Keratinocyte (primary cell): Measurements from ENCODE around the gene ITIH4. TPM values are rescaled to one million over a fixed set of nuclear protein-coding genes. Genes with fewer than 3 reads are reported as not detected.

Experiments used
- DNase-seq: peaks from one replicate; pipeline ENCODE4 v3.0.0-alpha.2; 2011; ENCODE audit warnings: low read depth, missing footprints, low spot score
- FAIRE-seq: peaks from 2 replicates; lab custom pipeline; 2011; peaks lifted over from hg19 to GRCh38; lab: Jason Lieb, UNC
- H2AFZ ChIP-seq: 2 replicates; pipeline ENCODE4 v1.6.0; 2012; ENCODE audit warnings: low read length, control low read depth, inconsistent platforms; ENCODE audit not compliant: control insufficient read depth
- H3K27ac ChIP-seq: 2 replicates; pipeline ENCODE4 v1.5.1; 2011; ENCODE audit warnings: low read length; ENCODE audit not compliant: control insufficient read depth, insufficient read depth
- H3K27me3 ChIP-seq: 3 replicates; pipeline ENCODE4 v1.6.0; 2011; ENCODE audit warnings: low read length; ENCODE audit not compliant: control insufficient read depth, insufficient read depth; ENCODE audit errors: extremely low read depth
- H3K36me3 ChIP-seq, 2 experiments: 2 replicates in 1 of 2; 3 replicates in 1 of 2; pipeline ENCODE4 v1.5.1; 2011; ENCODE audit warnings: low read length in 2 of 2, mild to moderate bottlenecking in 1 of 2; ENCODE audit not compliant: control insufficient read depth in 2 of 2, insufficient read depth in 2 of 2; ENCODE audit errors: extremely low read depth in 1 of 2
- H3K4me1 ChIP-seq: 3 replicates; pipeline ENCODE4 v1.5.1; 2011; ENCODE audit warnings: low read length; ENCODE audit not compliant: control insufficient read depth, insufficient read depth; ENCODE audit errors: extremely low read depth
- H3K4me2 ChIP-seq: 3 replicates; pipeline ENCODE4 v1.6.0; 2011; ENCODE audit warnings: low read depth, low read length; ENCODE audit not compliant: control insufficient read depth, insufficient read depth; ENCODE audit errors: extremely low read depth
- H3K4me3 ChIP-seq, 3 experiments: fragments of 200-600 bp in 1 of 3; sonication (generic) in 1 of 3; 2 replicates in 2 of 3; 3 replicates in 1 of 3; pipeline ENCODE4 v1.5.1; 2011 to 2016; ENCODE audit warnings: low read length in 3 of 3, mild to moderate bottlenecking in 3 of 3, control low read depth in 2 of 3, inconsistent platforms in 1 of 3, low read depth in 1 of 3, mixed read lengths in 1 of 3, mixed run types in 1 of 3, moderate library complexity in 1 of 3; ENCODE audit not compliant: control insufficient read depth in 2 of 3, insufficient read depth in 2 of 3; ENCODE audit errors: extremely low read depth in 1 of 3
- H3K79me2 ChIP-seq: 2 replicates; pipeline ENCODE4 v1.6.0; 2012; ENCODE audit warnings: low read length; ENCODE audit not compliant: control insufficient read depth, insufficient read depth
- H3K9ac ChIP-seq: 3 replicates; pipeline ENCODE4 v1.6.0; 2011; ENCODE audit warnings: low read length; ENCODE audit not compliant: control insufficient read depth, insufficient read depth; ENCODE audit errors: extremely low read depth
- H3K9me1 ChIP-seq: 3 replicates; pipeline ENCODE4 v1.6.0; 2011; ENCODE audit warnings: low read length; ENCODE audit not compliant: control insufficient read depth, insufficient read depth; ENCODE audit errors: extremely low read depth
- H3K9me3 ChIP-seq: 2 replicates; pipeline ENCODE4 v1.5.1; 2012; ENCODE audit warnings: low read depth, low read length; ENCODE audit not compliant: control insufficient read depth
- H4K20me1 ChIP-seq: 3 replicates; pipeline ENCODE4 v1.6.0; 2011; ENCODE audit warnings: low read length; ENCODE audit not compliant: control insufficient read depth, insufficient read depth; ENCODE audit errors: extremely low read depth
- CTCF ChIP-seq, 3 experiments: IDR thresholded peaks in 1 of 3; conservative IDR thresholded peaks in 1 of 3; optimal IDR thresholded peaks in 1 of 3; 2 replicates in 2 of 3; 3 replicates in 1 of 3; pipeline versions ENCODE3 to v1.5.1; 2011; ENCODE audit warnings: low read length in 3 of 3, mild to moderate bottlenecking in 3 of 3, moderate library complexity in 2 of 3, control low read depth in 1 of 3, inconsistent platforms in 1 of 3; ENCODE audit not compliant: insufficient read depth in 2 of 3; ENCODE audit errors: extremely low read depth in 1 of 3
- EZH2 ChIP-seq: IDR thresholded peaks from one replicate; pipeline ENCODE4 v1.6.1; 2012; ENCODE audit warnings: inconsistent platforms, mild to moderate bottlenecking, low read length, moderate library complexity
- dilution Hi-C: fragments of 300-500 bp; cut with MboI; formaldehyde crosslinking; loops from one replicate; pipeline ENCODE4 v1.7.0; 2020; ENCODE audit warnings: low sequenced_read_pairs; ENCODE audit not compliant: extremely low pct_ligation_motif_present
- polyA plus RNA-seq, 5 experiments: library from polyadenylated mRNA; depleted of rRNA in 3 of 5; stranded (reverse) in 3 of 5; stranded (forward) in 1 of 5; unstranded in 1 of 5; fragments of >200 nt; gene quantifications; 1 replicate in 1 of 5; 2 replicates in 3 of 5; 3 replicates in 1 of 5; pipeline versions ENCODE4 v1.2.1 to v1.2.3, GENCODE V29; 2011 to 2012; ENCODE audit warnings: missing spikeins in 2 of 5, low read depth in 1 of 5, low replicate concordance in 1 of 5

The ITIH4 gene
- polyA plus RNA-seq, 1 donor (not counting 4 experiments of a cell fraction or from before 2014, with no cell fraction given), result 1.4 TPM

DNA sequence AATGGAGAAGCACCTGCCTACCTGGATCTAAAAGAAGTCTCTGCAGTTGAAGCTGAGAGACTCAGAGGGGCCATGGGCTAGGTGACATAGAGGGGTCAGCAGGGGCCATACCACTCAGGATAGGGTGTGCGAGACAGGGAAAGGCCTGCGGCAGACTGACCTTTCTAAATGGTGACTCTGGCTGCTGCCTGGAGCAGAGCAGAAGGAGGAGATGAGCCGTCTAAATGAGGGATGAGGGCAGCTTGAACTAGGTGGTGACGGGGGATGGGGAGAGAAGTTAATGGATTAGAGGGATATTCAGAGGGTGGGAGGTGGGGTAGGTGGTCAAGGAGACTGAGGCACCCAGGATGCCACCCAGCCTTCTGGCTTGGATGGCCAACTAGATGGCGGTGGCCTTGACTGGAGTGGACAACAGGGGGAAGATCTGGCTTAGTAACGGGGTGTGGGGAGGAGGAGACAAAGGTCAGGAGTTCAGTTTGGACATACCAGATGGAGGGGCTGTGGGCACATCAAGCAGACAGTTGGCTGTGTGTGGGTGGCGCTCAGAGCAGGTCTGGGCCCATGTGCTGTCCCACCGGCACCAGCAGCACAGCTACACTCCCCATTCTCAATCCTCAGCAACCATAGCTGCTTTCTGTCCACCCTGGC, 56.3 kb downstream of the ITIH4 start:
- FAIRE-seq (no peak), DNase-seq (no peak)
- no peaks in the 10 kb centered on the region for H3K9me1 ChIP-seq
- H3K9ac ChIP-seq, result no peak overlapping the region
- peaks cover 13% of the 10 kb centered on the region for H3K79me2 ChIP-seq
- no peaks in the 10 kb centered on the region for H4K20me1 ChIP-seq
- peaks cover 11% of the 10 kb centered on the region for H3K4me1 ChIP-seq
- no peak overlapping the region for H2AFZ ChIP-seq
- no peak overlapping the region for H3K4me3 ChIP-seq
- no peaks in the 10 kb centered on the region for H3K9me3 ChIP-seq
- H3K4me2 ChIP-seq, result no peak overlapping the region
- H3K36me3 ChIP-seq, result no peaks in the 10 kb centered on the region
- no peaks in the 10 kb centered on the region for H3K27me3 ChIP-seq
- TF ChIP-seq EZH2 (no peak), CTCF (optimal IDR thresholded peaks at IDR 0.05 in 1 of 3, IDR thresholded peaks at IDR 0.05 in 1 of 3, conservative IDR thresholded peaks at IDR 0.05 in 1 of 3; ENCODE audit: extremely low read depth in 1 of 3, insufficient read depth in 2 of 3, low read length in 3 of 3) (no peak)
- dilution Hi-C loops, result no loop called here
- H3K27ac ChIP-seq, result no peak overlapping the region

DNA sequence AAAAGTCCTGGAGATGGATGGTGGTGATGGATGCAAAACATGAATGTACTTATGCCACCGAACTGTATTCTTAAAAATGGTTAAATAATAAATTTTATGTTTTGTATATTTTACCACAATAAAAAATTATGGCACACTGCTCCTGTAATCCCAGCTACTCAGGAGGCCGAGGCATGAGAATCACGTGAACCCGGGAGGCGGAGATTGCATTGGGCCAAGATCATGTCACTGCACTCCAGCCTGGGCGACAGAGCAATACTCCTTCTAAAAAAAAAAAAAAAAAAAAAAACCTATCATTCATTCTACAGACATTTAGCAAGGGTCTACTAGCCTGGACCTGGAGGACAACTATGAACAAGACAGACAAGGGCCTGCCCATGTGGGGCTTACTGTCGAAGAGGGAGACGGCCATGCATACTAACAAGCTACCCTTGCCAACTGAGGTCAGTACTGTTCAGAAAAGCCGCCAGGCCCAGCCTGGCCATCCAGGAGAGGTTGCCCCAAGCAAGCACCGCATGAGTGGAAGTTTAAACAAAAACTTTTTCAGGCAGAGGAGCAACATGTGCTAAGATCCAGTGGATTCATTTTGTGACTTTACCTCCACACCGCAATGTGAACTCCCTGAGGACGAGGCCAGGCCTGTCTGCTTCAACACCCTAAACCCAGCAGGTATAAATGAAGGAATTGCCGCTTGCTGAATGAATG, 57.0 kb downstream of the ITIH4 start:
- no peak for DNase-seq
- Histone ChIP-seq H3K9me3 (no peaks in the 10 kb centered on the region), H2AFZ (no peak overlapping the region), H3K27ac (no peak overlapping the region), H3K27me3 (no peaks in the 10 kb centered on the region), H3K4me3 (no peak overlapping the region), H3K79me2 (peaks cover 13% of the 10 kb centered on the region), H3K4me1 (peaks cover 11% of the 10 kb centered on the region), H3K36me3 (no peaks in the 10 kb centered on the region), H3K9ac (no peak overlapping the region), H4K20me1 (no peaks in the 10 kb centered on the region), H3K4me2 (no peak overlapping the region), H3K9me1 (no peaks in the 10 kb centered on the region)
- no peak for FAIRE-seq
- TF ChIP-seq EZH2, result no peak
- no peak for TF ChIP-seq CTCF (optimal IDR thresholded peaks at IDR 0.05 in 1 of 3, IDR thresholded peaks at IDR 0.05 in 1 of 3, conservative IDR thresholded peaks at IDR 0.05 in 1 of 3; ENCODE audit: extremely low read depth in 1 of 3, insufficient read depth in 2 of 3, low read length in 3 of 3)
- dilution Hi-C loops, result no loop called here
